NOMO-1 (cell line): ENCODE data around the gene XPNPEP1.

Source experiments
- DNase-seq, 2 experiments: peaks; one replicate each; lab custom pipeline; 2025; ENCODE audit not compliant: unreplicated experiment in 2 of 2; lab: John Stamatoyannopoulos, UW

XPNPEP1 gene

DNA sequence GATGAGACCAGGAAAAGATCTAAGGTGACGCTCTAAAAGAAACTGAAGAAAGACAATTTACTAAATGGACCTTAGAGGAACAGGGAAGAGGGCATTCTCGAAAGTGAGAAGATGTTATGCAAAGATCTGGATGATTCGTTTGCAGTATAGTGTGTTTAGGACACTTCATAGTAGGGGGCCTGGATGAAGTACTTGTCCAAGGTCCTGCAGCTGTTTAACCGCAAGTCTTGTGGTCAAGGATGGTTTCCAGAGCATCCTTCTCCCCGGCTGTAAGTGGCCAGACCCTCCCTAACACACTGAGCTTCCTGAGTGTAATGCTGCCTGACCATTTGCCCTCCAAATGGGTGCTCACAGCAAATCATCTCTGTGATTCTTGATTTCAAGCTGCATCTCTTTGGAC lies 101.6 kb downstream of the XPNPEP1 start:
- no peak for DNase-seq

DNA sequence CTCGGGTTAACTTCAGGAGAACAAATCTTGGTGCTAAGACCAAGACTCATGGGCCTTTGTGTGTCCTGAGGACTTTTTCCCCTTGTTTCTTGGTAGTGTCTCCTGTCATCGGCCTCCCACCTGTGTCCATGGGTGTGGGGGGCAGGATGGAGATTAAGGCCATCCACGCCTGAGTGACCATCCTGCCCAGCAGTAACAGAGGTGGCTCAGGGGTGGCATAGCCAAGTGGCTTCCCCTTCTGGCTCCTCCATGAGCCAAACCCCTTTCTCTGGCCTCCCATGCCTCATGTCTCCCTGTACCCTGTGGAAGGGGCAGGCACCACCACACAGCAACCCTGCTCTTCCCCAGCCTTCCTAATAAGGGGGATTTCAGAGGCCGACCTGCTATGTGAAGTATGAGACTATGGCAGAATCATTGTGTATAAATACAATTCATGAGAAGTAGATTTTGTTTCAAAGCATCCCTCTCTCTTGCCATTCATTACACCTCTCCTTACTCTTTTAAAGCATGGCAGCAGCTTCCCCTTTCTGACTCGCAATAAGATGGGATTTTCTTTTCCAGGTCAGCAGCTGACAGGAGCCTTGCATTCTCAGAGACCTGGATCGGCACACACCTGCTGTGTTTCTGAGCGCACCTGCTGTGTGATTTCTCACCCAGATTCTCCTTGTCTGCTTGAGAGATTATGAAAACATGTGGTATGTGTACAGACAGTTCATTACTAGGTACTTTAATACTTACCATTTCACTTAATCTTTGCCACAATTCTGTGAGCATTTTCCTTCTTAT lies 102.5 kb downstream of the XPNPEP1 start:
- DNase-seq = no peak

DNA sequence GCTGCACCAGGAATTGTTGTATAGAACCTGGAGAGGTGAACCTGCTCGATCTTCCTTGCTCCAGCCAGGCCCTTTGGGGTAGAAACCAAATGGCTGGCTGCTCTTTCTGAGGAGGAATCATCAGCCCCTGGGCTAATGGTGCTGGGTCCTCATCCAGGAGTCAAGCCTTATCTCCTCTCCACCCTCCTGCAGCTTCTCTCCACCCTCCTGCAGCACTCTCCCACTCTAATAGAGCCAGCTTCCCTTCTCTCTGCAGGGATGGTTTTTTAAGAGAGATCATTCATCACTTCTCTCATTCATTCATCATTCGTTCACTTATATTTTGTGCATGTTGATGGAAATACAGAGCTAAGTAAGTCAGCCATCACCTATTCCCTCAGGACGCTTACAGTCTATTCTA lies 103.5 kb downstream of the XPNPEP1 start:
- no peak for DNase-seq
